ENCODE data around the gene WFDC12. TPM values are rescaled to one million over a fixed set of nuclear protein-coding genes. Genes with fewer than 3 reads are reported as not detected.
A peak's percentile ranks its signal among the peaks of the same experiment; 100 is the strongest.

Gene WFDC12
- total and polyA plus RNA-seq, 10 donors = not detected

- Histone ChIP-seq H3K4me3 (no peak overlapping the region), H3K9me3 (no peaks in the 10 kb centered on the region), H3K4me1 (peaks cover 10 to 30% (median 19%) of the 10 kb centered on the region in 6 donors), H3K36me3 (no peaks in the 10 kb centered on the region), H3K27me3 (replicated peaks in 1 of 7) (peaks cover 4 to 73% (median 48%) of the 10 kb centered on the region in 7 donors), H3K27ac (no peak overlapping the region)
- TF ChIP-seq POLR2A (IDR thresholded peaks at IDR 0.05) = no peak
- WGBS, 5 donors = 72 to 84% (median 78%) methylated on average over 6 of the region's 6 CpGs
- no peak for DNase-seq
- intact Hi-C loops (cut with DNase I; ENCODE audit: low total_unique reads) = no loop called here
Measured at GRCh38 chr20:45101333-45101850, 22.9 kb downstream of the WFDC12 start.

GRCh38 chr20:45100563-45101245, 23.6 kb downstream of the WFDC12 start, which contains the start of gene KCNS1:
KCNS1 (minus strand) TSS chr20:45101127; CDS start chr20:45099236, 1,891 bp downstream.
- Histone ChIP-seq H3K27me3 (replicated peaks in 1 of 7) (peaks cover 4 to 77% (median 54%) of the 10 kb centered on the region in 7 donors), H3K4me3 (peak within 1 kb of the TSS in 1 of 8 donors; percentile 45), H3K4me1 (peaks cover 10 to 36% (median 21%) of the 10 kb centered on the region in 6 donors), H3K9me3 (no peaks in the 10 kb centered on the region), H3K27ac (no peak within 1 kb of the TSS), H3K36me3 (no peaks in the 10 kb centered on the region)
- intact Hi-C loops (cut with DNase I; ENCODE audit: low total_unique reads) = no loop called here
- 3 to 12% (median 7%) methylated on average over 14 to 38 of the region's 38 CpGs for WGBS, 5 donors
- no peak for DNase-seq
- TF ChIP-seq POLR2A (IDR thresholded peaks at IDR 0.05) = no peak
- peak in 1 of 3 donors; percentile 28 for TF ChIP-seq POLR2AphosphoS5 (IDR thresholded peaks at IDR 0.05)
- TF ChIP-seq CTCF (IDR thresholded peaks at IDR 0.05 in 8 of 11, conservative IDR thresholded peaks at IDR 0.05 in 3 of 11) = no peak

GRCh38 chr20:45098103-45098773, 26.0 kb downstream of the WFDC12 start:
- H3K27me3 ChIP-seq (replicated peaks in 1 of 7) = peaks cover 4 to 72% (median 54%) of the 10 kb centered on the region in 7 donors
- H3K9me3 ChIP-seq = no peaks in the 10 kb centered on the region
- no peak overlapping the region for H3K27ac ChIP-seq
- peaks cover 10 to 40% (median 23%) of the 10 kb centered on the region in 6 donors for H3K4me1 ChIP-seq
- H3K36me3 ChIP-seq = peaks cover 0 to 5% (median 0%) of the 10 kb centered on the region in 6 donors
- no peak for TF ChIP-seq CTCF (IDR thresholded peaks at IDR 0.05 in 8 of 11, conservative IDR thresholded peaks at IDR 0.05 in 3 of 11)
- no peak for TF ChIP-seq POLR2A (IDR thresholded peaks at IDR 0.05)
- no peak for TF ChIP-seq POLR2AphosphoS5 (IDR thresholded peaks at IDR 0.05)
- intact Hi-C loops (cut with DNase I; ENCODE audit: low total_unique reads) = no loop called here
- peak overlapping the region; percentile 4 to 63 (median 32) for H3K4me3 ChIP-seq
- 6 to 21% (median 11%) methylated on average over 45 to 91 of the region's 91 CpGs for WGBS, 5 donors
- DNase-seq = no peak

- DNase-seq = peak; percentile 81
- intact Hi-C loops (cut with DNase I; ENCODE audit: low total_unique reads) = no loop called here
- TF ChIP-seq POLR2AphosphoS5 (IDR thresholded peaks at IDR 0.05) (peak in 2 of 3 donors; percentile 23 to 50), POLR2A (IDR thresholded peaks at IDR 0.05) (no peak), CTCF (IDR thresholded peaks at IDR 0.05 in 8 of 11, conservative IDR thresholded peaks at IDR 0.05 in 3 of 11) (peak in 8 of 11 experiments; percentile 11 to 49 (median 29))
- H3K36me3 ChIP-seq = peaks cover 0 to 6% (median 0%) of the 10 kb centered on the region in 6 donors
- 30 to 49% (median 31%) methylated on average over 38 to 56 of the region's 56 CpGs for WGBS, 5 donors
- peak overlapping the region; percentile 4 to 63 (median 32) for H3K4me3 ChIP-seq
- H3K27ac ChIP-seq = no peak overlapping the region
- H3K9me3 ChIP-seq = no peaks in the 10 kb centered on the region
- peaks cover 10 to 40% (median 23%) of the 10 kb centered on the region in 6 donors for H3K4me1 ChIP-seq
- peaks cover 4 to 65% (median 54%) of the 10 kb centered on the region in 7 donors for H3K27me3 ChIP-seq (replicated peaks in 1 of 7)
Measured at GRCh38 chr20:45097485-45098102, 26.7 kb downstream of the WFDC12 start.

Data from spleen (tissue), 11 donors.